Thymus (tissue), 11 donors: Measurements from ENCODE around the gene CAMKV. TPM values are rescaled to one million over a fixed set of nuclear protein-coding genes. Genes with fewer than 3 reads are reported as not detected.
A peak's percentile ranks its signal among the peaks of the same experiment; 100 is the strongest.

ENCODE experiments used
- DNase-seq, 9 donors: peaks; one replicate each; pipeline ENCODE4 v3.0.0-alpha.2; 2013; ENCODE audit warnings: low spot score in 9 of 9, low read depth in 6 of 9, missing footprints in 1 of 9
- H3K27ac ChIP-seq, 2 donors: one replicate each; pipeline ENCODE4 v1.5.1; 2013; ENCODE audit warnings: control low read depth in 1 of 2, low read depth in 1 of 2, low read length in 1 of 2, mild to moderate bottlenecking in 1 of 2, moderate library complexity in 1 of 2
- H3K27me3 ChIP-seq, 2 donors: one replicate each; pipeline ENCODE4 v1.5.1; 2013; ENCODE audit warnings: low read length in 1 of 2; ENCODE audit not compliant: control insufficient read depth in 2 of 2, insufficient read depth in 1 of 2
- H3K36me3 ChIP-seq, 2 donors: one replicate each; pipeline ENCODE4 v1.5.1; 2013; ENCODE audit warnings: low read length in 1 of 2, mild to moderate bottlenecking in 1 of 2, moderate library complexity in 1 of 2; ENCODE audit not compliant: control insufficient read depth in 2 of 2, insufficient read depth in 2 of 2
- H3K4me1 ChIP-seq, 2 donors: one replicate each; pipeline ENCODE4 v1.5.1; 2013; ENCODE audit warnings: low read length in 2 of 2; ENCODE audit not compliant: control insufficient read depth in 2 of 2, insufficient read depth in 2 of 2
- H3K4me3 ChIP-seq, 2 donors: one replicate each; pipeline ENCODE4 v1.5.1; 2013; ENCODE audit warnings: low read length in 2 of 2, control low read depth in 1 of 2, mild to moderate bottlenecking in 1 of 2
- H3K9me3 ChIP-seq, 2 donors: one replicate each; pipeline ENCODE4 v1.5.1; 2013; ENCODE audit warnings: low read length in 1 of 2, mild to moderate bottlenecking in 1 of 2; ENCODE audit not compliant: control insufficient read depth in 2 of 2, insufficient read depth in 1 of 2
- WGBS: extraction: QIAGEN DNeasy Blood & Tissue Kit; methylation state at CpG from one replicate; pipeline ENCODE4 v1.1.7; 2013; 5-methylcytosine and 5-hydroxymethylcytosine counted together
- polyA plus RNA-seq: library from polyadenylated mRNA; stranded (reverse); fragments of 200-250 nt; gene quantifications from one replicate; pipeline ENCODE4 v1.2.3, GENCODE V29; 2013
- total RNA-seq: library from RNA; stranded (reverse); fragments of 120-200 nt; gene quantifications from one replicate; pipeline ENCODE4 v1.2.4, GENCODE V29; 2013
- donor health status: healthy.

CAMKV gene
- total and polyA plus RNA-seq, 2 donors: 0.14 to 0.23 TPM

DNA sequence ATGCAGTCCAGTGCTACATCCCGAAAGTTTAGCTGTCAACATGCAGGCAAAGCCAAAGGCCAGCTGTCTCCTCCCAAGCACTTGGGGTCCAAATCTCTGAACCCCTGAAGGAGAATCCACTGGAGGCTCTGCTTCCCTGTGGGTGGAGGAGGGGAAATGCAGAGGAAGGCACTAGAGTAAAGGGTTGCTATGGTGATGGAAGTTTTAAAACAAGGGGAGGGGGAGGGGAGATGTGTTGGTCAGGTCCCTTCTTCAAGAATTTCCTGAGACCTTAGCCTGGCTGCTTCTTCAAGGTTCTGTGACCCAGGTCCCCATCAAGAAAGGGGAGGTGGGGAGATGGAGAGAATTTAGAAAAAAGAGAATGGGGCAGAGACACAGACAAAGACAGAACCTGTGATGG, 2.3 kb downstream of the CAMKV start:
- Histone ChIP-seq H3K27ac (no peak overlapping the region), H3K36me3 (no peaks in the 10 kb centered on the region), H3K4me1 (peaks cover 10 to 16% of the 10 kb centered on the region in 2 donors), H3K27me3 (peaks cover 22 to 88% of the 10 kb centered on the region in 2 donors), H3K4me3 (no peak overlapping the region), H3K9me3 (no peaks in the 10 kb centered on the region)
- DNase-seq: no peak
- 100% methylated on average over 1 of the region's 1 CpG for WGBS

DNA sequence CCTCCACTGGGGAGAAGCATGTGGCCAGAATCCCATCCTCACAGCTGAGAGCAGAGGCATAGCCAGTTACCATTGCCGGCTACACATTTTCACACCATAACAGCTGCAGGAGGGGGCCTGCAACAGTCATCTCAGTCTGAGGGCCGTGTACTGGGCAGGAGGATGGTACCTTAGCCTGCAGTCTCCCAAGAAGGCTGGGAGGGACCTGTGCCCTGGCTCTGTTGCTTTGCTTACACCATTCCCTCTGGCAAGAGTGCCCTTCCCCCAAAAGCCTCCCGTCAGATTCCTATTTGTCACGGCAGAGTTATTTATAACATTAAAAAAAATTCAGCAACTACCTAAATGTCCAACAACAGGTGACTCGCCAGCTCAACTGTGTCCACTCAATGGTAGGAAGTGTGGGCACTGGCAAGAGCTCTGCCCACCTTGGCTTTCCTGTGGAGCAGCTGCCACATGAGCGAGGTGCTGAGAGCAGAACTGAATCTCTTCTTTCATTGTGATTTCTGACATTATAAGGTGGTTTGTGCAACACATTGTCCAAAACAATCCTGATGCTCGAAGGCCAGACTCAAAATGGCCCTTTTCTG, 4.4 kb downstream of the CAMKV start:
- Histone ChIP-seq H3K27ac (no peak overlapping the region), H3K36me3 (no peaks in the 10 kb centered on the region), H3K4me1 (peaks cover 10 to 16% of the 10 kb centered on the region in 2 donors), H3K9me3 (no peaks in the 10 kb centered on the region), H3K4me3 (no peak overlapping the region), H3K27me3 (peaks cover 20 to 72% of the 10 kb centered on the region in 2 donors)
- no peak for DNase-seq
- WGBS: 76% methylated on average over 7 of the region's 7 CpGs

DNA sequence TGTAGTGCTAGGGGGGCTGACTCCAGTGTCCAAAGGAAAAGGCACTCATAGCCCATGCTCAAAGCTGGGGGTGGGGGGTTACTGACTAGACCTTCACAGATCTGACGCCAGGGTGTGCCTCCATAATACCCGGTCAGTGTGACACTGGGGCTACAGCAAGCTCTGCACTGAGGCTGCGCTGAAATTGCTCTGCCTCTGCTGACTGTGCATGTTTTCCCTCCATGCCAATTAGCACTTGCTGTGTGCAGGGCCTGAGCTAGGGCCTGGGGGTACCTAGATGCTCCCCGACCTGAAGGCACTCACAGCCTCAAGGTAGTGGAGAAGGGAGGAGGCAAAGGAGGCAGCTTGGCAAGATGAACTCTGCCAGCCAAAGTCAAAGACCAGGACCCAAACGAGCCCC, 5.2 kb downstream of the CAMKV start:
- Histone ChIP-seq H3K36me3 (no peaks in the 10 kb centered on the region), H3K9me3 (no peaks in the 10 kb centered on the region), H3K4me3 (no peak overlapping the region), H3K4me1 (peaks cover 5 to 11% of the 10 kb centered on the region in 2 donors), H3K27ac (no peak overlapping the region), H3K27me3 (peaks cover 12 to 65% of the 10 kb centered on the region in 2 donors)
- no peak for DNase-seq
- 75% methylated on average over 5 of the region's 5 CpGs for WGBS

DNA sequence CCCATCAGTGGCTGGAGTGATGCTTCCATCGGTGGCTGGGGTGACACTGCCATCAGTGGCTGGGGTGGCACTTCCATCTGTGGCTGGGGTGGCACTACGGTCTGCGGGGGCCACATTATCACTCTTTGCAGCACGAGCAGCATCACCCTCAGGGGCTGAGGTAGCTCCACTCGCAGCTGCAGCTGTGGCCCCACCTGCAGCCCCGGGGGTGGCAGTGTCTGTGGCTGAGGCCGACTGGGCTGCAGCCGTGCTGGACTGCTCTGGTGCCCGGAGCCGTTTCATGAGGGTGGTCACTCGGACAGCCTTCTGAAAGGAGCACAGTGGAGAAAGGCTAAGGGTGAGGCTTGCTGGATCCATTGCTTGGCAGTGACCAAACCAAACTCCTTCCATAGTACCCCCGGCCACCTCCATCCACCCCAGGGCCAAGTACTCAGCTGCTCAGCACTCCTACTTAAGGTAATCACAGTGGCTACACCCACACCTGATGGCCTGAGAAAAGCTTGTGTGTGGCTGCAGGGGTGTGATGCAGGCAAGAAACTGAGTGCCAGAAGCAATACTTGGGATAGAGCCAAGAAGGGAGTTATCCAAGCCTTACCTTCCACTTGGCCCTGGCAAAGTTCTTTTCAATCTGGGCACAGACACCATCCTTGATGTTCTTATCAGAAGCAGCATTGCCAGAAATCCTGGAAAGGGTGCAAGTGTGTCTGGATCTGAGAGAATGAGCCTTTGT, 10.0 kb downstream of the CAMKV start:
- Histone ChIP-seq H3K4me3 (no peak overlapping the region), H3K9me3 (no peaks in the 10 kb centered on the region), H3K4me1 (peaks cover 13 to 20% of the 10 kb centered on the region in 2 donors), H3K27ac (no peak overlapping the region), H3K27me3 (peaks cover 0 to 17% of the 10 kb centered on the region in 2 donors), H3K36me3 (no peaks in the 10 kb centered on the region)
- no peak for DNase-seq
- WGBS: 94% methylated on average over 12 of the region's 12 CpGs

DNA sequence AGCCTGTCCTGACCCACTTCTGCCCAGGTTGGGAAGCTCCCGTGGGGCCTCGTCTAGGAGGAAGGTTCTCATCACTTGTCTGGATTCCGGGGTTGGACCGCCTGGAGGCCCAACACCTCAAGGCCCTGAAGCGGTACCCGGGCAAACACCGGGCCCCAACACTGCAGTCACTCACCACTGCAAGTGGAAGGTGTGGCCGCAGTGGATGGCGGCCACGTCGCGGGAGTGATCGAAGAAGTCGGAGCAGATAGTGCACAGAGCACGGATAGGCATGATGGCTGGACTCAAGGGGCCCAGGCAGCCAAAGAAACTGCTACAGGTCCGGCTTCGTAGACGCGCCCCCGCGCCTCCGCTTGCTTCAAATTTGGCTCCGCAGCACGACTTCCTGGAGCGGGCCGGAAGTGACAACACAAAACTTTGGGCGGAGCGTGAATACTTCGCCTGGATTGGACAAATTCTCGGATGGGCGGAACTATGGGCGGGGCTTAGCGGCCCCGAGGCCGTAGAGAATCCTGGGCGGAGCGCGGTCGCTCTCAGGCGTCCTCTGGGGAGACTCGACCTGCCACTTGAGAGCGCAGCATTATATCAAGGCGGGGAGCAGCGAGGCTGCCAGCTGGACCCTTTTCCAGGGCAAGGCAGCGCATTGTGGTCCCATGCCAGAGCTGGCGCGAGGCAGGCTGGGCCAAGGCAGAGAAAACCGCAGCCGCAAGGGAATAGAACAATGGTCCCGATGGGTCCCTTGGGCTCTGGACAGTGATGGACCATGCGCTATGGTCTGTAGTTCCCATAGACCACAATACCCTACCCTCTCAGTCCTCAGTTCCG, 13.3 kb downstream of the CAMKV start, which contains the start of gene TRAIP:
Gene TRAIP, minus strand, starts transcription at position 384 of the 825 bp plus-strand sequence. Its CDS starts 111 bp downstream, at position 273.
- H3K4me1 ChIP-seq: peaks cover 13 to 20% of the 10 kb centered on the region in 2 donors
- DNase-seq: peak; percentile 88 to 98 (median 93)
- H3K27me3 ChIP-seq: no peaks in the 10 kb centered on the region
- 5% methylated on average over 52 of the region's 52 CpGs for WGBS
- H3K9me3 ChIP-seq: no peaks in the 10 kb centered on the region
- H3K27ac ChIP-seq: peak within 1 kb of the TSS; percentile 45 to 62
- H3K36me3 ChIP-seq: no peaks in the 10 kb centered on the region
- peak within 1 kb of the TSS; percentile 60 to 72 for H3K4me3 ChIP-seq

DNA sequence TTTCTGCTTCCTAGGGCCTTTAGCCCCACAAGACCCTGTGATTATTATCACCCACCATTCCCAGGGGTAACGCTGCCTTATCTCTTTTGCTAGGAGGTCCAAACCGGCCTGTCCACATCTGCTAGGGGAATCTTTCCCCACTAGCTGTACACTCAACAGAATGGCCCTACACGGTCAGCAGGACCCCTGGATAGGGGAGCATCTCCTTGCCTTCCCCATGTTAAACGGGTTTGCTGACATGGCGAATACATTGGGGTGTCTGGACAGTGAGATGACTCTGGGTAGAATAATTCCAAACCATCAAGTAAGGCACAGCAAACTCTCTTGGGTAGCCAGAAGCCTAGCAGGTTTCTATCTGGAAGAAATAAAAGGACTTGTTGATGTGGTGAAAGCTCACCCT, 14.0 kb downstream of the CAMKV start:
- peak overlapping the region; percentile 60 to 72 for H3K4me3 ChIP-seq
- H3K27me3 ChIP-seq: no peaks in the 10 kb centered on the region
- H3K36me3 ChIP-seq: no peaks in the 10 kb centered on the region
- H3K27ac ChIP-seq: no peak overlapping the region
- 78% methylated on average over 5 of the region's 5 CpGs for WGBS
- H3K4me1 ChIP-seq: peaks cover 13 to 20% of the 10 kb centered on the region in 2 donors
- DNase-seq: no peak
- no peaks in the 10 kb centered on the region for H3K9me3 ChIP-seq

DNA sequence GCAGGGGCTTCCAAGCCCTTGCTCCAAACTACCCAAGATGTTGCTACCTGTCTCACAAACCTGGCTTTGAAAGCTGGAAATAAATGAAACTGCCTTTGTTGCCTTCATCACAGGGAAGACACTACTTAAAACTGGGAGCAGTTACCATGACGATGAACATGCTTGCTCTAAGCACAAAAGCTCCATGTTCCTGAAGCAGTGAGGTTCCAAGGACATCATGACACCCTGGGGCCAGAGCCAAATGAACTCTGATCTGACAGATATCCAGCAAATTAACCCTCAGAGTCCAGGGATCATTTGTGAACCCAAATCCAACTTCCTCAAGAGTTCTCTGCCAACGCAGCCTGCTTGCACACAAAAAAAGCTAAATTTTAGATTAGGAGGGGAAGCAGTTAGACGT, 24.0 kb downstream of the CAMKV start:
- H3K27ac ChIP-seq: no peak overlapping the region
- H3K4me3 ChIP-seq: no peak overlapping the region
- WGBS: 85% methylated on average over 3 of the region's 3 CpGs
- H3K9me3 ChIP-seq: no peaks in the 10 kb centered on the region
- H3K4me1 ChIP-seq: no peaks in the 10 kb centered on the region
- no peak for DNase-seq
- peaks cover 24 to 38% of the 10 kb centered on the region in 2 donors for H3K36me3 ChIP-seq
- no peaks in the 10 kb centered on the region for H3K27me3 ChIP-seq

DNA sequence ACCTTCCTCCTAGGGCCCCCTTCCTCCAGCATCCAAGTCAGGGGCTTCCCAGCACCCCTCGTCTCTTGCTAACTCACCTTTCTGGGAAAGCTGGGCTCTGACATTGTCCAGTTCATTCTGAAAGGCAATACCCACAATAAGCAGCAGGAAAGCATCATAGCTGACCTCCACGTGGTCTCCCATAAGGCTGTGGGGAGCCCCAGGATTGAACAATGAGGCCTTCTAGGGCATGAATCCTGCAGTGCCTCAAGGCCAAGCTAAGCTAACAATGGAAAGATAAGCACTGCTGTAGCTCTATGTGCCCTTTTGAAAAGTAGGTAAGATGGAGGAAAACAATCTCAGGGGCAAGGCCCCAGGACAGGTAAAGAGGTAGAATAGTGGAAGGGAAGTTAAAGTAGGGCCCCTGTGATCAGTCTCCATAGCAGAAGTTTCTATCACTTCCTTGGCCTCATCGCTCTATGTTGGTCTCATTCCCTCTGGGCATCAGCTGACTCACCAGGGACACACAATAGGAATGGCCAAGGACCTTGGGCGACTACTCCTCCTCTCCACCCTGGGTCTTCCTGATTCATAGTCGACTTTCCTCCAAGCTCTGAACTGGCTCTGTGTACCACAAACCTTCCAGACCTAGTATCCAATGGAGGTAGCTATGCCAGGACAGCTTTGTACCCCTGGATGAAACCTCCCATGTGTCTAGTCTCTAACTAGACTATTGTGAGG, 25.1 kb downstream of the CAMKV start:
- H3K27ac ChIP-seq: no peak overlapping the region
- WGBS: 84% methylated on average over 5 of the region's 5 CpGs
- no peaks in the 10 kb centered on the region for H3K9me3 ChIP-seq
- H3K4me3 ChIP-seq: no peak overlapping the region
- DNase-seq: no peak
- H3K27me3 ChIP-seq: no peaks in the 10 kb centered on the region
- H3K4me1 ChIP-seq: no peaks in the 10 kb centered on the region
- H3K36me3 ChIP-seq: peaks cover 26 to 44% of the 10 kb centered on the region in 2 donors
